Lower leg skin (tissue), 4 donors: ENCODE results near the gene RNF168. TPM values are rescaled to one million over a fixed set of nuclear protein-coding genes. Genes with fewer than 3 reads are reported as not detected.
"Not testable (repeated sequence)": the region's sequence is repeated elsewhere in the genome, so short reads cannot be mapped to it uniquely, and the experiment has no call there.

ENCODE experiments used
- DNase-seq, 2 donors: peaks; one replicate each; pipeline ENCODE4 v3.0.0-alpha.2; 2019; ENCODE audit warnings: low spot score in 2 of 2
- H3K4me3 ChIP-seq: fragments of 200-600 bp; sonication (generic); 2 replicates; pipeline ENCODE4 v1.5.1; 2017; ENCODE audit warnings: mild to moderate bottlenecking, low read depth; ENCODE audit not compliant: poor library complexity, severe bottlenecking
- CTCF ChIP-seq, 3 donors: fragments of 450-650 bp; IDR thresholded peaks; one replicate each; pipeline ENCODE4 v1.5.1; 2016; ENCODE audit warnings: antibody characterized with exemption in 3 of 3, mild to moderate bottlenecking in 3 of 3, moderate library complexity in 2 of 3
- POLR2A ChIP-seq, 2 donors: fragments of 450-650 bp; IDR thresholded peaks; one replicate each; pipeline ENCODE4 v1.6.1; 2016 to 2017; ENCODE audit warnings: antibody characterized with exemption in 2 of 2, mild to moderate bottlenecking in 1 of 2, moderate library complexity in 1 of 2
- WGBS, 2 donors: methylation state at CpG; one replicate each; pipeline ENCODE4 v1.1.5; 2018; 5-methylcytosine and 5-hydroxymethylcytosine counted together
- intact Hi-C: fragments of 100-400 bp; cut with DNase I; formaldehyde crosslinking; loops from one replicate; pipeline ENCODE4 v1.15.0; 2023; ENCODE audit warnings: low total_unique reads
- total RNA-seq, 4 donors: library from RNA; depleted of rRNA; stranded (reverse); fragments of >200 nt; gene quantifications; one replicate each; pipeline ENCODE4 v1.1.0, GENCODE V29; 2016

Gene RNF168
- total RNA-seq, 4 donors from 2014 or later = 23.9 to 35.4 (median 27.0) TPM

GRCh38 chr3:196471551-196471950 lies 32.0 kb downstream of the RNF168 start:
- no peak for DNase-seq
- 83 to 87% methylated on average over 2 of the region's 2 CpGs for WGBS, 2 donors
- no peak overlapping the region for H3K4me3 ChIP-seq
- TF ChIP-seq POLR2A (IDR thresholded peaks at IDR 0.05) (no peak), CTCF (IDR thresholded peaks at IDR 0.05) (no peak)
- intact Hi-C loops = no loop called here

- H3K4me3 ChIP-seq, intact Hi-C loops: not testable (repeated sequence)
- 90 to 94% methylated on average over 3 of the region's 3 CpGs for WGBS, 2 donors
- peak in 1 of 2 donors; percentile 13 for DNase-seq
Observed at GRCh38 chr3:196470182-196470581, 33.4 kb downstream of the RNF168 start.

GRCh38 chr3:196463804-196464203 lies 39.8 kb downstream of the RNF168 start:
- no peak overlapping the region for H3K4me3 ChIP-seq
- intact Hi-C loops = no loop called here
- no peak for DNase-seq
- 86 to 95% methylated on average over 3 of the region's 3 CpGs for WGBS, 2 donors
- TF ChIP-seq POLR2A (IDR thresholded peaks at IDR 0.05) (no peak), CTCF (IDR thresholded peaks at IDR 0.05) (no peak)

GRCh38 chr3:196463478-196463756 lies 40.2 kb downstream of the RNF168 start:
- no peak overlapping the region for H3K4me3 ChIP-seq
- TF ChIP-seq CTCF (IDR thresholded peaks at IDR 0.05) (no peak), POLR2A (IDR thresholded peaks at IDR 0.05) (no peak)
- DNase-seq = no peak
- intact Hi-C loops = no loop called here
- WGBS, 2 donors = 96 to 97% methylated on average over 2 of the region's 2 CpGs

GRCh38 chr3:196462680-196463477 lies 40.7 kb downstream of the RNF168 start:
- DNase-seq, intact Hi-C loops, H3K4me3 ChIP-seq: not testable (repeated sequence)
- 92 to 100% methylated on average over 1 of the region's 1 CpG for WGBS, 2 donors

GRCh38 chr3:196458063-196458462 lies 45.5 kb downstream of the RNF168 start:
- WGBS, 2 donors = 58 to 67% methylated on average over 4 of the region's 4 CpGs
- intact Hi-C loops = no loop called here
- DNase-seq = no peak
- no peak for TF ChIP-seq POLR2A (IDR thresholded peaks at IDR 0.05)
- no peak for TF ChIP-seq CTCF (IDR thresholded peaks at IDR 0.05)
- no peak overlapping the region for H3K4me3 ChIP-seq

GRCh38 chr3:196457470-196457869 lies 46.1 kb downstream of the RNF168 start:
- intact Hi-C loops, H3K4me3 ChIP-seq: not testable (repeated sequence)
- WGBS, 2 donors = 68 to 78% methylated on average over 7 of the region's 7 CpGs
- DNase-seq = peak in 1 of 2 donors; percentile 10
